NCI-H1436 treated with DMSO at 0.1 percent for 48 hours (cell line): ENCODE results near the gene CDON.
A peak's percentile ranks its signal among the peaks of the same experiment; 100 is the strongest.

ENCODE experiments used
- DNase-seq: peaks from one replicate; lab custom pipeline; 2025; lab: John Stamatoyannopoulos, UW

The CDON gene

DNA sequence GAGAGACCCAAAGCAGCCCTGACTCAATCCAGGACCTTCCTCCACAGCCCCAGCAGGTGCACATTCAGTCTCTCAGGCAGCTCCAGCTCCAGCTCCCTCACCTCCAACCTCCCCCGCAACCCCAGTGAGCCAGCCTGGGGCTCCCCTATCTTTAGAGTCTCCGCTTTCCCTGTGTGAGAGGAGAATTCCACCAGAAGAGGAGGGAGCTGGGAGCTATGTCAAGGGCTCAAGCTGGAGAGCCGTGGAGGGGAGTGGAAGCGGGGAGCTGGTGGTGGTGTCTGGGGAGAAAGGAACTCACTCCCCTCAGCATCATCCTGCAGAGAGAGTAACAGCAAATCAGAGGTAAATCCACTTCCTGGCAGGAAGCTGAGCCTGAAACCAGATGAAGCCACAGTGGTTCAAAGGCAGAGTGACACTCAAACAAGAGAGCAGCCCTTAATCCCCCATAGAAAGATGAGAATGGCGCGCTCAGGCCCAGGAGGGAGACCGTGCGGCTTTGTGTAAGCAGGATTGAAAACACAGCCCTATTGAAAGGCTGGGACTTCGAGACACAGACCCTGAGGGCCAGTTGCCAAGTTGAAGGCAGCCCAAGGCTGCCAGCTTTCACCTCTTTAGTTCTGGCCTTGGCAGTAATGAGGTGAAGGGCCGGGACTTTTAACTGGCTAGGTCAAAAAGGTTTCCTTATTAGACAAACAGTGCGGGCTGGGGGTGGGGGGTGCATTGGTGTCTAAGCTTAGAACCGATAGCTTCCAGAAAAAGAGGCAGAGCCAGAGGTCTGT is 21.4 kb upstream of the CDON start:
- DNase-seq: no peak

- no peak for DNase-seq
Measured at GRCh38 chr11:126082251-126083109, 19.8 kb upstream of the CDON start.

- DNase-seq: no peak
Measured at GRCh38 chr11:126081915-126082250, 19.2 kb upstream of the CDON start.

- DNase-seq: no peak
Measured at GRCh38 chr11:126080161-126080941, 17.7 kb upstream of the CDON start.

DNA sequence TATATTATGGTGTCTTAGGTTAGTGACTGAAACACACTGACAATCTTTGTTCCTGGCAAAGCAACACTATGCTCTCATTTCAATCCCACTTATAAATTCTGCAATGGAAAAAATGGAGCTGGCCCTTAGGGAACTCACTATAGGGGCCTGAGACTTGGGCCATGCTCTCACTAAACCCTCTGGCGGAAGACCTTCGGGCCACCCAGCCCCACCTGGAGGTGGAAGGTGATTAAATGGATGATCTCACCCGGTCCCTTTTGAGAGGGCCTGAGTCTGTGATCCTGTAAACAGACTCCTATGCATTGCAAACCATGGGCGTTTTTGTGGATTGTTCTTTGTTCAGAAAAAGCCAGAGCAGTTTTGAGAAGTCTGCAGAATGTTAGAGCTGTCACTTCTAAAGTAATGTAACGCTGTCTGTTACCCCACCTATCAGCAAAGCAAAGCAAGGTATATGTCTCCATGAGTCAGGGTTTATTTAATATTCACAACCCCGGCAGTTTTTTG is 17.0 kb upstream of the CDON start:
- DNase-seq: no peak

- no peak for DNase-seq
Measured at GRCh38 chr11:126076641-126077040, 14.0 kb upstream of the CDON start.

GRCh38 chr11:126072801-126073594 is 10.3 kb upstream of the CDON start:
- DNase-seq: no peak

GRCh38 chr11:126072141-126072741 is 9.6 kb upstream of the CDON start:
- DNase-seq: peak; percentile 21

GRCh38 chr11:126063507-126063852 is 814 bp upstream of the CDON start:
- no peak for DNase-seq

- DNase-seq: no peak
Measured at GRCh38 chr11:126061707-126062678, 673 bp downstream of the CDON start.

DNA sequence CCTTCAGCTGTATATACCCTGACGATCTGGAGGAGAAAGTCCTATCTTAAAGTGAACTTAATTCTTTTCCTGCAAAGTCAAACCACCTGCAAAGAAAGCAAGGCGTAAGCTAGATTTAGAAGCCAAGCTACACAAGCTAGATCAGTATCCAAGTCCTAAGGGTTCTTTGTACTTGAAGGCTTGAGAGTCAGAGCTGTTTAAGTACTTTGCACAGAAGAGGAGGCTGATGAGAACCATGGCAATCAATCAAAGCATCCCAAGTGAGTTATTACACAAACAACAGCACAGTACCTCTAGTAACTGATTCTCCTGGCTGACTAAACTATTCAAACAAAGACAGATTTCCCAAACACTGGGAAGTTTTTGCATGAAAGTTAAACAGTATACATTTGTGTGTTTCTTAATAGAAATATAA is 1.9 kb downstream of the CDON start:
- DNase-seq: no peak

DNA sequence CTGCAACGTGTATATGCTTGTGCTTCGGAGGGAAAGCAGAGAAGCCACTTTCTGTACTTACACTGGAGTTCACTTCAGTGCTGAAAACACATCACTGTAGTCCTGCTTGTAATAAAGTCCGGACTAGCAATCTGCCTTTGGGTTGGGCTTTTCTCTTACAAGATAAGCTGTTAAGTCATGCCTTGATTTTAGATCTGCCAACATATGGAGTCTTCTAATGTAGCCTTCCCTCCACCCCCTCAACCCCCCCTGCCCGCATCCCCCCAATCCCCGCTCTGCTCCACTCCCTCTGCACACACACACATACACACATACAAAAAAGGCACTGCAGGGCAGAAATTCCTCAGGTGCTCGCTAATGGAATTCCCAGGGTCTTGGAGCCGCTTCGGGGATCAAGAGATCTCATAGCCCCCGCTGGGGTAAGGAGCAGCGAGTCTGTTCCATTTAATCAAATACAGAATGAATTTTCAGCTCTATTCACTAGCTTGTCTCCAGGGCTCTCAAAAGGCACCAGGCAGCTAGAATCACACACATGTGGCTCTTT is 3.4 kb downstream of the CDON start:
- DNase-seq: no peak

- DNase-seq: no peak
Measured at GRCh38 chr11:126058105-126058874, 4.4 kb downstream of the CDON start.

GRCh38 chr11:126054882-126055281 is 7.8 kb downstream of the CDON start:
- no peak for DNase-seq

DNA sequence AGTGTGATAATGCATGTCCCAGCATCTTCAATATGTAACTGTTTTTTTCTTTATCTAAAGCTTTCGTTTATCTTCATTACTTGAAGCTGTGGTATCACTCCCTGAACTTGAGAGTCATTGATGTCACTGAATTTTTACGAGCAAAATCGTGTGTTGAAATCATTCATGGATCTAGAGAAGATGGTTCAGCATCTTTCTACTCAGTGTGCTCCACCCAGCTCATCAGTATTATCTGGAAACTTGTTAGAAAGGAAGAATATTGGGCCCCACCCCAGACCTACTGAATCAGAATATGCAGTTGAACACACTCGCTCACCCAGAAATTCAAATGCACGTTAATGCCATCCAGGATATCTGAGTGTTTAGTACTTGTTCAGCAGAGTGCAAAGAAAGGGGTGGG is 8.3 kb downstream of the CDON start:
- DNase-seq: no peak

GRCh38 chr11:126053415-126054286 is 9.0 kb downstream of the CDON start:
- DNase-seq: no peak

DNA sequence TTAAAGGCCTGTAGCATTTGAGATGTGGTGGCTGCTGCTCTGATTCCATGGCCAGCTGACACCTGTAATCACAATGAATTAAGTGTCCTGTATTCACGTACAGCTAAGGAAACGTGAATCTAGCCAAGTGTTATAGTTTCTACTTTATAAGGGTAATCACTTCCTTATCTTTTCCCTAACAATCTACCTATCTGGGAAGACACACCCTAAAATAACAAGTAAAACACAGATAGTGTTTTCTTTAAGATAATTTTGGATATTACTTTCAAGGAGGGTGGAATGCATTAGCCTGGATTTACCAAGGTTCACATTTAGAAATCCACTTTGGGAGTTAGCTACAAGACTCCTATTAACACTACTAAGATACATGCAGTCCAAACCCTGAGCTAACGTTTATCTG is 11.5 kb downstream of the CDON start:
- DNase-seq: no peak

DNA sequence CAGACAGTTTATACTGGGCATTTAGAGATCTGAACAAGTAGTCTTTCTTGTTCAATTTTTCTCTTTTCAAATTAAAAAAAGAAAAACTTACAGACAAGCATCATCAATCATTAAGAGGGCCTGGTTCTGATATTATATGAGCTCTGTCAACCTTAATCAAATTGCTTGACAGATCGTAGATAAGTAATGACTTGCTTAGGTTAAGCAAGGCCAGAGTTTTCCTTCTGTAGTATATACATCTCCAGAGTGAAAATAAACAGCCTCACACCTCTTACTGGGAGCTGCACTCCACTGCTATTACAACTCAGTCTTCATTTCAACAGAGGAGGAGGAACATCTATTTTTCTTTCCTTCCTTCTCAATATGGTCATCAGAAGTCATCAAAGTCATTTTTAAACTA is 13.5 kb downstream of the CDON start:
- no peak for DNase-seq
